Suprapubic skin (tissue), 4 donors: Measurements from ENCODE around the gene JUP.

Experiments
- CTCF ChIP-seq, 2 donors: fragments of 200-600 bp in 1 of 2; fragments of 450-650 bp in 1 of 2; sonication (generic) in 1 of 2; IDR thresholded peaks; one replicate each; pipeline ENCODE4 v1.5.1; 2016 to 2019; ENCODE audit warnings: antibody characterized with exemption in 2 of 2, mild to moderate bottlenecking in 1 of 2, moderate library complexity in 1 of 2
- EP300 ChIP-seq: sonication (generic); formaldehyde crosslinking; IDR thresholded peaks from one replicate; pipeline ENCODE4 v1.6.1; 2017; ENCODE audit warnings: antibody characterized with exemption
- POLR2A ChIP-seq, 2 donors: fragments of 450-650 bp; IDR thresholded peaks; one replicate each; pipeline ENCODE4 v1.6.1; 2017; ENCODE audit warnings: antibody characterized with exemption in 2 of 2, mild to moderate bottlenecking in 2 of 2, moderate library complexity in 2 of 2
- POLR2AphosphoS5 ChIP-seq, 3 donors: sonication (generic); formaldehyde crosslinking; IDR thresholded peaks; one replicate each; pipeline ENCODE4 v1.6.1; 2017; ENCODE audit warnings: antibody characterized with exemption in 3 of 3

GRCh38 chr17:41707803-41708669 lies 78.5 kb downstream of the JUP start:
- no peak for TF ChIP-seq CTCF (IDR thresholded peaks at IDR 0.05)
- no peak for TF ChIP-seq POLR2A (IDR thresholded peaks at IDR 0.05)
- no peak for TF ChIP-seq EP300
- no peak for TF ChIP-seq POLR2AphosphoS5 (IDR thresholded peaks at IDR 0.05)
